Neural progenitor cell (in vitro differentiated cells): ENCODE results near the gene RNF212B. TPM values are rescaled to one million over a fixed set of nuclear protein-coding genes. Genes with fewer than 3 reads are reported as not detected.
"Not testable (repeated sequence)": the region's sequence is repeated elsewhere in the genome, so short reads cannot be mapped to it uniquely, and the experiment has no call there.

Source experiments
- DNase-seq: peaks from one replicate; pipeline ENCODE4 v3.0.0-alpha.2; 2016; ENCODE audit warnings: low spot score
- H2AFZ ChIP-seq: fragments of 200-600 bp; sonication (generic); replicated peaks from 2 replicates; pipeline ENCODE4 v1.6.1; 2016; ENCODE audit warnings: antibody characterized with exemption
- H3F3A ChIP-seq: fragments of 200-600 bp; sonication (generic); 2 replicates; pipeline ENCODE4 v1.6.1; 2016; ENCODE audit warnings: antibody characterized with exemption, low read depth
- H3K27ac ChIP-seq: fragments of 200-600 bp; sonication (generic); 2 replicates; pipeline ENCODE4 v1.5.1; 2016; ENCODE audit warnings: mild to moderate bottlenecking
- H3K27me3 ChIP-seq: fragments of 200-600 bp; sonication (generic); 2 replicates; pipeline ENCODE4 v1.6.1; 2016; ENCODE audit warnings: mild to moderate bottlenecking, moderate library complexity
- H3K36me3 ChIP-seq: fragments of 200-600 bp; sonication (generic); 2 replicates; pipeline ENCODE4 v1.5.1; 2016
- H3K4me1 ChIP-seq: fragments of 200-600 bp; sonication (generic); 2 replicates; pipeline ENCODE4 v1.6.1; 2016; ENCODE audit warnings: mixed run types
- H3K4me2 ChIP-seq: fragments of 200-600 bp; sonication (generic); 2 replicates; pipeline ENCODE4 v1.6.1; 2016
- H3K4me3 ChIP-seq: fragments of 200-600 bp; sonication (generic); 2 replicates; pipeline ENCODE4 v1.5.1; 2016
- H3K79me2 ChIP-seq: fragments of 200-600 bp; sonication (generic); 2 replicates; pipeline ENCODE4 v1.6.1; 2016; ENCODE audit warnings: low read depth
- H3K9ac ChIP-seq: fragments of 200-600 bp; sonication (generic); 2 replicates; pipeline ENCODE4 v1.6.1; 2016
- H3K9me3 ChIP-seq: fragments of 200-600 bp; sonication (generic); 2 replicates; pipeline ENCODE4 v1.5.1; 2016; ENCODE audit warnings: low read depth
- H4K20me1 ChIP-seq: fragments of 200-600 bp; sonication (generic); 2 replicates; pipeline ENCODE4 v1.6.1; 2016; ENCODE audit warnings: low read depth
- H3K27ac Mint-ChIP-seq: 3 replicates; pipeline ENCODE4 v1.8.0; 2021; ENCODE audit warnings: mixed read lengths
- H3K27me3 Mint-ChIP-seq: 2 replicates; pipeline ENCODE4 v1.8.0; 2022; ENCODE audit warnings: low read depth, mild to moderate bottlenecking, inconsistent platforms, moderate library complexity, mixed read lengths; ENCODE audit not compliant: insufficient read depth
- H3K36me3 Mint-ChIP-seq: 3 replicates; pipeline ENCODE4 v1.8.0; 2021; ENCODE audit warnings: mixed read lengths
- H3K4me1 Mint-ChIP-seq: 3 replicates; pipeline ENCODE4 v1.8.0; 2021; ENCODE audit warnings: mixed read lengths
- H3K4me3 Mint-ChIP-seq: 3 replicates; pipeline ENCODE4 v1.8.0; 2021; ENCODE audit warnings: mild to moderate bottlenecking, moderate library complexity, mixed read lengths
- H3K9me3 Mint-ChIP-seq: 3 replicates; pipeline ENCODE4 v1.8.0; 2020; ENCODE audit warnings: mixed read lengths
- EZH2 ChIP-seq: fragments of 200-600 bp; sonication (generic); IDR thresholded peaks from 2 replicates; pipeline ENCODE4 v1.6.1; 2017; ENCODE audit warnings: antibody characterized with exemption, mild to moderate bottlenecking, moderate library complexity
- EZH2phosphoT487 ChIP-seq: fragments of 200-600 bp; sonication (generic); IDR thresholded peaks from 2 replicates; pipeline ENCODE4 v1.6.1; 2017; ENCODE audit warnings: antibody characterized with exemption
- total RNA-seq: library from RNA; depleted of rRNA; stranded (reverse); fragments of >200 nt; gene quantifications from 2 replicates; pipeline ENCODE4 v1.2.3, GENCODE V29; 2015; ENCODE audit warnings: low replicate concordance
- TF ChIP-seq, protein P1 (sequence below): fragments of 200-600 bp; sonication (generic); IDR thresholded peaks from 2 replicates; pipeline ENCODE4 v1.5.1; 2017; ENCODE audit warnings: antibody characterized with exemption, mild to moderate bottlenecking

RNF212B gene
- total RNA-seq, 1 donor from 2014 or later, result not detected

DNA sequence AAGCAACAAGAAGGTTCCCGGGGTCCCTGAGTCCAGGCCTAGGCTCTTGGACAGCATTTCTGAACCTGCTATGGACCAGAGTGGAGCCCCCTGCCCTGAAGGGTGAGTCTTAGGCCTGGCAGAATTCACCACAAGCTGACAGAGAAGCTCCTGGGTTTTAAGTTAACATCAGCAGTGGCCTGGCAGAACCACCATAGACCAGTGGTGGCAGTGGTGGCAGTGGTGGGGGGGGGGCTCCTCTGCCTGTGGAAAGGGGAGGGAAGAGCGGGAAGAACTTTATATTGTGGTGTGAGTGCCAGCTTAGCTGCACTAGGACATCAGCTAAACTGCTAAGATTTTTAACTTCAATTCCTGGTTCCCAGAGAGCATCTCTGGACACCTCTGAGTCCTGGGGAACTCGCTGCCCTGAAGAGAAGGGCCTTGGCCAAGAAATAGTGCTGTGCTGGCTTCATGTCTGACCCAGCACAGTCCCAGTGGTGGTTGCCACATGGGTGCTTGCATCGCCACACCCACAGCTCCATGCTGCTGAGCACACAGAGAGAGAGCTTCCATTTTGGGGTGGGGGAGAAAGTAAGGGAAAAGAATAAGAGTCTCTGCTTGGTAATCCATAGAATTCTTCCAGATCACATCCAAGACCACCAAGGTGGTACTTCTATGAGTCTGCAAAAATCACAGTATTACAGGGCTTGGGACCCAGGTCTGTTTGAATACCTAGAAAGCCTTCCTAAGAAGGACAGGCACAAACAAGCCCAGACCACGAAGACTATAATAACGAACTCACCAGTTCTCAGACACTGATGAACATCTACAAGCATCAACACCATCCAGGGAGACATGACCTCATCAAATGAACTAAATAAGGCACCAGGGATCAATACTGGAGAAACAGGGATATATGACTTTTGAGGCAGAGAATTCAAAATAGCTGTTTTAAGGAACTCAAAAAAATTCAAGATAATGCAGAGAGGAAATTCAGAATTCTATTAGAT is 20.4 kb upstream of the RNF212B start:
- Histone ChIP-seq H3K9ac (no peak overlapping the region), H3K4me1 (no peaks in the 10 kb centered on the region), H3K27me3 (no peaks in the 10 kb centered on the region), H3F3A (no peaks in the 10 kb centered on the region), H3K9me3 (no peaks in the 10 kb centered on the region), H2AFZ (peak overlapping the region; percentile 18), H3K36me3 (no peaks in the 10 kb centered on the region), H4K20me1 (no peaks in the 10 kb centered on the region), H3K4me2 (no peak overlapping the region), H3K79me2 (no peaks in the 10 kb centered on the region), H3K27ac (no peak overlapping the region), H3K4me3 (no peak overlapping the region)
- Mint-ChIP-seq H3K9me3 (peaks cover 13% of the 10 kb centered on the region), H3K27me3 (no peaks in the 10 kb centered on the region), H3K4me3 (no peak overlapping the region), H3K4me1 (no peaks in the 10 kb centered on the region), H3K27ac (no peak overlapping the region), H3K36me3 (no peaks in the 10 kb centered on the region)
- TF ChIP-seq EZH2phosphoT487, result no peak
- TF ChIP-seq, protein P1, sequence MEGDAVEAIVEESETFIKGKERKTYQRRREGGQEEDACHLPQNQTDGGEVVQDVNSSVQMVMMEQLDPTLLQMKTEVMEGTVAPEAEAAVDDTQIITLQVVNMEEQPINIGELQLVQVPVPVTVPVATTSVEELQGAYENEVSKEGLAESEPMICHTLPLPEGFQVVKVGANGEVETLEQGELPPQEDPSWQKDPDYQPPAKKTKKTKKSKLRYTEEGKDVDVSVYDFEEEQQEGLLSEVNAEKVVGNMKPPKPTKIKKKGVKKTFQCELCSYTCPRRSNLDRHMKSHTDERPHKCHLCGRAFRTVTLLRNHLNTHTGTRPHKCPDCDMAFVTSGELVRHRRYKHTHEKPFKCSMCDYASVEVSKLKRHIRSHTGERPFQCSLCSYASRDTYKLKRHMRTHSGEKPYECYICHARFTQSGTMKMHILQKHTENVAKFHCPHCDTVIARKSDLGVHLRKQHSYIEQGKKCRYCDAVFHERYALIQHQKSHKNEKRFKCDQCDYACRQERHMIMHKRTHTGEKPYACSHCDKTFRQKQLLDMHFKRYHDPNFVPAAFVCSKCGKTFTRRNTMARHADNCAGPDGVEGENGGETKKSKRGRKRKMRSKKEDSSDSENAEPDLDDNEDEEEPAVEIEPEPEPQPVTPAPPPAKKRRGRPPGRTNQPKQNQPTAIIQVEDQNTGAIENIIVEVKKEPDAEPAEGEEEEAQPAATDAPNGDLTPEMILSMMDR, result no peak
- TF ChIP-seq EZH2, result no peak
- no peak for DNase-seq

DNA sequence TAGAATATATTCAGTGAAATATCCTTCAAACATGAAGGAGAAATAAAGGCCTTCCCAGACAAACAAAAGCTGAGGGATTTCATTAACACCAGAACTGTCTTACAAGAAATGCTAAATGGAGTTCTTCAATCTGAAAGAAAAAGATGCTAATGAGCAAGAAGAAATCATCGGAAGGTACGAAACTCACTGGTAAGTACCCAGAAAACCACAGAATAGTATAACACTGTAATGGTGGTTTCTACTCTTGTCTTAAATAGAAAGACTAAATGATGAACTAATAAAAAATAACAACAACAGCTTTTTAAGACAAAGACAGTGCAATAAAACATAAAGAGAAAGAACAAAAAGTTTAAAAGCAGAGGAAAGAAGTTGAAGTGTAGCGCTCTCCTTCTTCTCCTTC is 18.7 kb upstream of the RNF212B start:
- Histone ChIP-seq H3K4me3 (no peak overlapping the region), H3K9me3 (no peaks in the 10 kb centered on the region), H3K79me2 (no peaks in the 10 kb centered on the region), H4K20me1 (no peaks in the 10 kb centered on the region), H3K4me2 (no peak overlapping the region), H3F3A (no peaks in the 10 kb centered on the region), H3K9ac (no peak overlapping the region), H3K4me1 (no peaks in the 10 kb centered on the region), H3K36me3 (no peaks in the 10 kb centered on the region), H2AFZ (peak overlapping the region; percentile 40), H3K27ac (no peak overlapping the region), H3K27me3 (no peaks in the 10 kb centered on the region)
- no peak overlapping the region for H3K27ac Mint-ChIP-seq
- no peaks in the 10 kb centered on the region for H3K36me3 Mint-ChIP-seq
- H3K4me3 Mint-ChIP-seq, result no peak overlapping the region
- DNase-seq, result no peak
- H3K27me3 Mint-ChIP-seq, result peaks cover 1% of the 10 kb centered on the region
- H3K9me3 Mint-ChIP-seq, result peaks cover 16% of the 10 kb centered on the region
- no peaks in the 10 kb centered on the region for H3K4me1 Mint-ChIP-seq
- TF ChIP-seq, protein P1, result no peak
- TF ChIP-seq EZH2phosphoT487 (no peak), EZH2 (no peak)

DNA sequence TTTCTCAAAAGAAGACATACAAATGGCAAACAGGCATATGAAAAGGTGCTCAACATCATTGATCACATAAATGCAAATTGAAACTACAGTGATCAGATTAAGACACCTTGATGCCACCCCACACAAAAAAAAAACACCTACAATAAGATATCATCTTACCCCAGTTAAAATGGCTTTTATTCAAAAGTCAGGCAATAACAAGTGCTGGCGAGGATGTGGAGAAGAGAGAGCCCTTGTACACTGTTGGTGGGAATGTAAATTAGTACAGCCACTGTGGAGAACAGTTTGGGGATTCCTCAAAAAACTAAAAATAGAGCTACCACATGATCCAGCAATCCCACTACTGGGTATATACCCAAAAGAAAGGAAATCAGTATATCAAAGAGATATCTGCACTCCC is 12.8 kb upstream of the RNF212B start:
- not testable (repeated sequence) for H3K27ac Mint-ChIP-seq, H3K4me3 ChIP-seq, H3K27me3 ChIP-seq, H3K27me3 Mint-ChIP-seq, H3K9ac ChIP-seq, H3F3A ChIP-seq, H3K4me1 Mint-ChIP-seq, H3K4me3 Mint-ChIP-seq, H3K79me2 ChIP-seq, H3K4me1 ChIP-seq, H2AFZ ChIP-seq, H3K4me2 ChIP-seq, H3K9me3 ChIP-seq, DNase-seq, H3K36me3 ChIP-seq, H4K20me1 ChIP-seq, H3K36me3 Mint-ChIP-seq, H3K27ac ChIP-seq
- peaks cover 17% of the 10 kb centered on the region for H3K9me3 Mint-ChIP-seq

DNA sequence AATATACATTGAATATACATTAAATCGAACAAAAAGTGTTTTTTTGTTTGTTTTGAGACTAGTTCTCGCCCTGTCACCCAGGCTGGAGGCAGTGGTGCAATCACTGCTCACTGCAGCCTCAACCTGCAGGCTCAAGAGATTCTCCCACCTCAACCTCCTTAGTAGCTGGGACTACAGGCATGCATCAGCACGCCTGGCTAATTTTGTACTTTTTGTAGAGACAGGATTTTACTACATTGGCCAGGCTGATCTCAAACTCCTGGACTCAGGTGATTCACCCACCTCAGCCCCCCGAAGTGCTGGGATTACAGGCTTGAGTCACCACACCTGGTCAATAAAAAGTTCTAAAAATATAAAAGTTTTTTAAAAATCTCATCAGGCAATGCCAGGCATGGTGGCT is 10.2 kb upstream of the RNF212B start:
- peaks cover 23% of the 10 kb centered on the region for H3K9me3 Mint-ChIP-seq
- Histone ChIP-seq H2AFZ (no peak overlapping the region), H3K4me3 (no peak overlapping the region), H3K9ac (no peak overlapping the region), H3K4me2 (no peak overlapping the region), H3K27me3 (no peaks in the 10 kb centered on the region), H3K4me1 (no peaks in the 10 kb centered on the region), H3K36me3 (no peaks in the 10 kb centered on the region), H3K27ac (no peak overlapping the region), H3F3A (no peaks in the 10 kb centered on the region), H4K20me1 (no peaks in the 10 kb centered on the region), H3K79me2 (no peaks in the 10 kb centered on the region), H3K9me3 (no peaks in the 10 kb centered on the region)
- no peaks in the 10 kb centered on the region for H3K4me1 Mint-ChIP-seq
- no peak overlapping the region for H3K27ac Mint-ChIP-seq
- TF ChIP-seq, protein P1, result no peak
- TF ChIP-seq EZH2phosphoT487 (no peak), EZH2 (no peak)
- no peak for DNase-seq
- H3K27me3 Mint-ChIP-seq, result peaks cover 3% of the 10 kb centered on the region
- no peaks in the 10 kb centered on the region for H3K36me3 Mint-ChIP-seq
- no peak overlapping the region for H3K4me3 Mint-ChIP-seq
